ENCODE measurements around the gene OSGIN1. TPM values are rescaled to one million over a fixed set of nuclear protein-coding genes. Genes with fewer than 3 reads are reported as not detected.

Gene OSGIN1
- total RNA-seq, 2 donors from 2014 or later = 4.4 to 9.4 TPM

- Histone ChIP-seq H3K4me1 (replicated peaks) (no peaks in the 10 kb centered on the region), H3K4me3 (no peak overlapping the region), H3K36me3 (no peaks in the 10 kb centered on the region), H3K9me3 (no peaks in the 10 kb centered on the region), H3K27ac (no peak overlapping the region), H3K27me3 (replicated peaks; ENCODE audit: insufficient read depth) (no peaks in the 10 kb centered on the region)
- no peak for DNase-seq (ENCODE audit: low spot score)
- intact Hi-C loops (cut with DNase I) = no loop called here
- no peak for TF ChIP-seq POLR2AphosphoS5 (IDR thresholded peaks at IDR 0.05)
- no peak for TF ChIP-seq POLR2A (IDR thresholded peaks at IDR 0.05)
- TF ChIP-seq CTCF (IDR thresholded peaks at IDR 0.05) = no peak
- 83% methylated on average over 10 of the region's 10 CpGs for WGBS
Measured at GRCh38 chr16:83973077-83973476, 20.0 kb downstream of the OSGIN1 start.

- intact Hi-C loops (cut with DNase I) = no loop called here
- no peak overlapping the region for H3K4me3 ChIP-seq
- no peaks in the 10 kb centered on the region for H3K36me3 ChIP-seq
- WGBS = 88% methylated on average over 22 of the region's 22 CpGs
- H3K27ac ChIP-seq = no peak overlapping the region
- no peak for TF ChIP-seq POLR2AphosphoS5 (IDR thresholded peaks at IDR 0.05)
- TF ChIP-seq CTCF (IDR thresholded peaks at IDR 0.05) = no peak
- no peak for TF ChIP-seq POLR2A (IDR thresholded peaks at IDR 0.05)
- no peaks in the 10 kb centered on the region for H3K4me1 ChIP-seq (replicated peaks)
- no peaks in the 10 kb centered on the region for H3K9me3 ChIP-seq
- no peaks in the 10 kb centered on the region for H3K27me3 ChIP-seq (replicated peaks; ENCODE audit: insufficient read depth)
- no peak for DNase-seq (ENCODE audit: low spot score)
Measured at GRCh38 chr16:83973581-83974385, 20.7 kb downstream of the OSGIN1 start.

GRCh38 chr16:83974475-83974874 lies 21.4 kb downstream of the OSGIN1 start:
- 55% methylated on average over 7 of the region's 7 CpGs for WGBS
- Histone ChIP-seq H3K4me1 (replicated peaks) (no peaks in the 10 kb centered on the region), H3K36me3 (no peaks in the 10 kb centered on the region), H3K27me3 (replicated peaks; ENCODE audit: insufficient read depth) (no peaks in the 10 kb centered on the region), H3K9me3 (no peaks in the 10 kb centered on the region), H3K27ac (no peak overlapping the region), H3K4me3 (no peak overlapping the region)
- no peak for DNase-seq (ENCODE audit: low spot score)
- TF ChIP-seq POLR2A (IDR thresholded peaks at IDR 0.05) (no peak), POLR2AphosphoS5 (IDR thresholded peaks at IDR 0.05) (no peak), CTCF (IDR thresholded peaks at IDR 0.05) (no peak)
- intact Hi-C loops (cut with DNase I) = no loop called here

- intact Hi-C loops (cut with DNase I) = no loop called here
- H3K27me3 ChIP-seq (replicated peaks; ENCODE audit: insufficient read depth) = no peaks in the 10 kb centered on the region
- TF ChIP-seq POLR2AphosphoS5 (IDR thresholded peaks at IDR 0.05) = no peak
- TF ChIP-seq POLR2A (IDR thresholded peaks at IDR 0.05) = no peak
- TF ChIP-seq CTCF (IDR thresholded peaks at IDR 0.05) = no peak
- H3K27ac ChIP-seq = no peak overlapping the region
- no peak for DNase-seq (ENCODE audit: low spot score)
- WGBS = 83% methylated on average over 15 of the region's 15 CpGs
- no peaks in the 10 kb centered on the region for H3K36me3 ChIP-seq
- no peak overlapping the region for H3K4me3 ChIP-seq
- H3K9me3 ChIP-seq = no peaks in the 10 kb centered on the region
- H3K4me1 ChIP-seq (replicated peaks) = no peaks in the 10 kb centered on the region
Measured at GRCh38 chr16:83975590-83976260, 22.7 kb downstream of the OSGIN1 start.

Data from prostate gland (tissue), 2 donors.